Calu3 (cell line): Measurements from ENCODE around the gene ZNFX1. TPM values are rescaled to one million over a fixed set of nuclear protein-coding genes. Genes with fewer than 3 reads are reported as not detected.
"Not testable (repeated sequence)": the region's sequence is repeated elsewhere in the genome, so short reads cannot be mapped to it uniquely, and the experiment has no call there.

ENCODE experiments used
- BruUV-seq: library from RNA; stranded (reverse); fragments of 400-500 nt; replicated peaks from 2 replicates; lab custom pipeline; 2021; lab: Mats Ljungman, UMichigan
- CTCF ChIA-PET: fragments of 300-600 bp; sonication (Branson Sonifier 250); formaldehyde crosslinking; loops from one replicate; lab custom pipeline; 2022; ENCODE audit warnings: antibody characterized with exemption; lab: Charles Lee
- DNase-seq: peaks from one replicate; pipeline ENCODE4 v3.0.0; 2022
- H3K27ac Mint-ChIP-seq: one replicate; pipeline ENCODE4 v1.8.0; 2022; ENCODE audit warnings: mixed read lengths; ENCODE audit not compliant: unreplicated experiment
- H3K27me3 Mint-ChIP-seq: one replicate; pipeline ENCODE4 v1.8.0; 2022; ENCODE audit warnings: mixed read lengths; ENCODE audit not compliant: unreplicated experiment
- H3K36me3 Mint-ChIP-seq: one replicate; pipeline ENCODE4 v1.8.0; 2022; ENCODE audit warnings: mild to moderate bottlenecking, moderate library complexity, mixed read lengths; ENCODE audit not compliant: insufficient read depth, unreplicated experiment
- H3K4me1 Mint-ChIP-seq: one replicate; pipeline ENCODE4 v1.8.0; 2022; ENCODE audit warnings: mild to moderate bottlenecking, low read depth, mixed read lengths; ENCODE audit not compliant: unreplicated experiment
- H3K4me3 Mint-ChIP-seq: one replicate; pipeline ENCODE4 v1.8.0; 2022; ENCODE audit warnings: mild to moderate bottlenecking, low read depth, moderate library complexity, mixed read lengths; ENCODE audit not compliant: unreplicated experiment
- H3K9me3 Mint-ChIP-seq: one replicate; pipeline ENCODE4 v1.8.0; 2022; ENCODE audit warnings: low read depth, mixed read lengths; ENCODE audit not compliant: unreplicated experiment
- CTCF ChIP-seq: fragments of 200-600 bp; IDR thresholded peaks from one replicate; pipeline ENCODE4 v1.8.0; 2022; ENCODE audit warnings: antibody characterized with exemption; ENCODE audit not compliant: unreplicated experiment
- intact Hi-C: fragments of 100-400 bp; cut with micrococcal nuclease; formaldehyde crosslinking; loops from one replicate; pipeline ENCODE4 v1.10.0; 2022; ENCODE audit not compliant: unreplicated experiment
- total RNA-seq: library from RNA; stranded (reverse); gene quantifications from 2 replicates; pipeline ENCODE4 v1.2.3, GENCODE V29; 2022

ZNFX1 gene
- total RNA-seq, 1 experiment from 2014 or later, result 94.1 TPM

GRCh38 chr20:49316704-49317103 lies 38.8 kb upstream of the ZNFX1 start:
- H3K4me3 Mint-ChIP-seq, result no peak overlapping the region
- no peak overlapping the region for H3K27ac Mint-ChIP-seq
- H3K4me1 Mint-ChIP-seq, result no peaks in the 10 kb centered on the region
- intact Hi-C loops, result no loop called here
- H3K36me3 Mint-ChIP-seq, result no peaks in the 10 kb centered on the region
- CTCF ChIA-PET, result no interaction called here
- peaks cover 61% of the 10 kb centered on the region for H3K27me3 Mint-ChIP-seq
- H3K9me3 Mint-ChIP-seq, result no peaks in the 10 kb centered on the region
- TF ChIP-seq CTCF, result no peak
- no peak for DNase-seq
- no TSS peak for BruUV-seq

DNA sequence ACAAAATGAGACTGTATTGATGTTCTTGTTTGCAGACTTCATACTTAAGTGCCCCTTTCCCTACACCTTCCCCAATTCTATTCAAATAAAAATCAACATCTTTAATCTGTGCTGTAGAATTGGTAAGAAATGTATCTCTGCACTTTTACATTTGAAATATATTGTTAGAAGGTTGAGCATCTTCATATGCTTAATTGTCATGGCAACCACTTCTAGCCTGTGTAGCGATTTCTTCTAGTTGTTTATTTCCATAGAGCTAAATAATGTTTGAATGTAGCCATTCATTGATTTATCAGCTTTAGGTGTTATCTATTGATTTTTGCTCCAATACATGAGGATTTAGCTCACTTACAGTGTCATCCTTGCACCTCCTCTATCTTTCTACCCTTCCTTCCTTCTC lies 37.7 kb upstream of the ZNFX1 start:
- H3K27me3 Mint-ChIP-seq, result peaks cover 58% of the 10 kb centered on the region
- intact Hi-C loops, result no loop called here
- no peaks in the 10 kb centered on the region for H3K9me3 Mint-ChIP-seq
- no TSS peak for BruUV-seq
- no peak for DNase-seq
- TF ChIP-seq CTCF, result no peak
- no peak overlapping the region for H3K4me3 Mint-ChIP-seq
- CTCF ChIA-PET, result interaction anchor here (0.7 kb wide), 1 partner anchor 93 kb away, joined by 4 read pairs; no protein-coding TSS in a partner anchor
- no peak overlapping the region for H3K27ac Mint-ChIP-seq
- no peaks in the 10 kb centered on the region for H3K4me1 Mint-ChIP-seq
- H3K36me3 Mint-ChIP-seq, result no peaks in the 10 kb centered on the region

DNA sequence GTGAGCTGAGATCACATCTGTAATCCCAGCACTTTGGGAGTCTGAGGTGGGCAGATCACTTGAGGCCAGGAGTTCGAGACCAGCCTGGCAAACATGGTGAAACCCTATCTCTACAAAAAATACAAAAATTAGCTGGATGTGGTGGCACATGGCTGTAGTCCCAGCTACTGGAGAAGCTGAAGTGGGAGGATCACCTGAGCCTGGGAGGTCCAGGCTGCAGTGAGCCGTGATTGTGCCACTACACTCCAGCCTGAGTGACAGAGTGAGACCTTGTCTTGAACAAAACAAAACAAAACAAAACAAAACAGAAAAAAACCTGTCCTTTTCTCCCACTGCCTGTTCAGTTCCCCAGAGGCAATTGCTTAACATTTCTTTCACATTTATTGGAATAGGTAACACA lies 36.2 kb upstream of the ZNFX1 start:
- H3K27ac Mint-ChIP-seq, H3K4me1 Mint-ChIP-seq, H3K9me3 Mint-ChIP-seq, BruUV-seq, H3K4me3 Mint-ChIP-seq, intact Hi-C loops, H3K36me3 Mint-ChIP-seq, DNase-seq: not testable (repeated sequence)
- CTCF ChIA-PET, result interaction anchor here (0.8 kb wide), 1 partner anchor 228 kb away, joined by 3 read pairs; no protein-coding TSS in a partner anchor
- peaks cover 65% of the 10 kb centered on the region for H3K27me3 Mint-ChIP-seq

GRCh38 chr20:49313283-49313682 lies 35.4 kb upstream of the ZNFX1 start:
- TF ChIP-seq CTCF, result no peak
- intact Hi-C loops, result no loop called here
- H3K4me1 Mint-ChIP-seq, result no peaks in the 10 kb centered on the region
- peaks cover 60% of the 10 kb centered on the region for H3K27me3 Mint-ChIP-seq
- H3K36me3 Mint-ChIP-seq, result no peaks in the 10 kb centered on the region
- no peak overlapping the region for H3K4me3 Mint-ChIP-seq
- H3K27ac Mint-ChIP-seq, result no peak overlapping the region
- no peak for DNase-seq
- no TSS peak for BruUV-seq
- CTCF ChIA-PET, result interaction anchor here (0.8 to 0.9 kb wide), 2 partner anchors 10 to 228 kb away, joined by 3 to 4 read pairs; no protein-coding TSS in a partner anchor
- no peaks in the 10 kb centered on the region for H3K9me3 Mint-ChIP-seq

DNA sequence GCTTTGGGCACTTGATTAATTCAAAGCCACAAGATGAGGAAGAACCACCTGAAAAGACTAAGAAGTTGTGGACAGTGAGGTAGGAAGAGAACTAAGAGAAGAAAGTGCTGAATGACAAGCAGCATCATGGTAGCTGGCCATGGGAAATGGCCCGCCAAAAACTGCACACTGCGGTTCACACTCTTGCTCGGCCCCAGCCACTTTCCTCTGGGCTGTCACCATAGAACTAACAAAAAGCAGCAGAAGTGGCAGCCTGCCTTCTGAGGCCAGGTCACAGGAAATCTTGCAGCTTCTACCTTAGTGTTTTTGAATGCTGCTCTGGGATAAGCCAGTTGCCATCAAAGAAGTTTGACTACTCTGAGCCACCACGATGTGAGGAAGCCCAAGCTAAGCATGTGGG lies 34.8 kb upstream of the ZNFX1 start:
- H3K9me3 Mint-ChIP-seq, result no peaks in the 10 kb centered on the region
- CTCF ChIA-PET, result interaction anchor here (0.6 to 0.9 kb wide), 2 partner anchors 10 to 133 kb away, joined by 4 read pairs; no protein-coding TSS in a partner anchor
- BruUV-seq, result no TSS peak
- no peaks in the 10 kb centered on the region for H3K4me1 Mint-ChIP-seq
- no peak for TF ChIP-seq CTCF
- no peak overlapping the region for H3K4me3 Mint-ChIP-seq
- H3K27me3 Mint-ChIP-seq, result peaks cover 55% of the 10 kb centered on the region
- DNase-seq, result no peak
- H3K36me3 Mint-ChIP-seq, result no peaks in the 10 kb centered on the region
- intact Hi-C loops, result no loop called here
- no peak overlapping the region for H3K27ac Mint-ChIP-seq
